Epithelial cell of esophagus (primary cell): ENCODE results near the gene SEPTIN2.

Experiments
- DNase-seq: peaks from one replicate; pipeline ENCODE4 v3.0.0; 2010; ENCODE audit warnings: low read depth
- H3K4me3 ChIP-seq: 2 replicates; pipeline ENCODE4 v1.5.1; 2011; ENCODE audit warnings: mild to moderate bottlenecking, low read length, control low read depth
- CTCF ChIP-seq: IDR thresholded peaks from 2 replicates; pipeline ENCODE4 v1.5.1; 2011; ENCODE audit warnings: low read depth, mild to moderate bottlenecking, low read length, control low read depth, inconsistent platforms; ENCODE audit not compliant: insufficient read depth; ENCODE audit errors: missing control alignments

The SEPTIN2 gene

GRCh38 chr2:241279413-241279812 lies 36.3 kb upstream of the SEPTIN2 start:
- DNase-seq: peak; percentile 57
- H3K4me3 ChIP-seq: no peak overlapping the region
- no peak for TF ChIP-seq CTCF

GRCh38 chr2:241279828-241280227 lies 35.9 kb upstream of the SEPTIN2 start:
- no peak for TF ChIP-seq CTCF
- no peak for DNase-seq
- no peak overlapping the region for H3K4me3 ChIP-seq

GRCh38 chr2:241280291-241280690 lies 35.4 kb upstream of the SEPTIN2 start:
- no peak for TF ChIP-seq CTCF
- no peak overlapping the region for H3K4me3 ChIP-seq
- no peak for DNase-seq

- DNase-seq: no peak
- H3K4me3 ChIP-seq: no peak overlapping the region
- TF ChIP-seq CTCF: no peak
Measured at GRCh38 chr2:241282555-241282954, 33.2 kb upstream of the SEPTIN2 start.

GRCh38 chr2:241285596-241285995 lies 30.1 kb upstream of the SEPTIN2 start:
- no peak for TF ChIP-seq CTCF
- no peak for DNase-seq
- H3K4me3 ChIP-seq: no peak overlapping the region

GRCh38 chr2:241286348-241287090 lies 29.2 kb upstream of the SEPTIN2 start:
- TF ChIP-seq CTCF: no peak
- DNase-seq: no peak
- no peak overlapping the region for H3K4me3 ChIP-seq

GRCh38 chr2:241288324-241288888 lies 27.3 kb upstream of the SEPTIN2 start:
- no peak for TF ChIP-seq CTCF
- no peak for DNase-seq
- H3K4me3 ChIP-seq: no peak overlapping the region
